Smooth muscle cell of the brain vasculature (primary cell): Measurements from ENCODE around the gene SIN3B.

Experiments
- DNase-seq: peaks from one replicate; pipeline ENCODE4 v3.0.0-alpha.2; 2012; ENCODE audit warnings: low read depth, low spot score

SIN3B gene

DNA sequence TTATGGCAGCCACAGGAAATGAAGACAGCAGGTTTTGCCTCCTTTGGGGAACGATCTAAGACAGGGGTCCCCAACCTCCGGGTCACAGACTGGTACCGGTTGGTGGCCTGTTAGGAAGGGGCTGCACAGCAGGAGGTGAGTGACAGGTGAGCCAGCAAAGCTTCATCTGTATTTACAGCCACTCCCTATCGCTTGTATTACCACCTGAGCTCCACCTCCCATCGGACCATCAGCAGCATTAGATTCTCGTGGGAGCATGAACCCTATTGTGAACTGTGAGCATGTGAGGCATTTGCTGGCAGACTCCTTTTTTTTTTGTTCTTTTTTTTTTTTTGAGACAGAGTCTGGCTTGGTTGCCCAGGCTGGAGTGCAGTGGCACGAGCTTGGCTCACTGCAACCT, 81.8 kb downstream of the SIN3B start:
- DNase-seq = no peak

DNA sequence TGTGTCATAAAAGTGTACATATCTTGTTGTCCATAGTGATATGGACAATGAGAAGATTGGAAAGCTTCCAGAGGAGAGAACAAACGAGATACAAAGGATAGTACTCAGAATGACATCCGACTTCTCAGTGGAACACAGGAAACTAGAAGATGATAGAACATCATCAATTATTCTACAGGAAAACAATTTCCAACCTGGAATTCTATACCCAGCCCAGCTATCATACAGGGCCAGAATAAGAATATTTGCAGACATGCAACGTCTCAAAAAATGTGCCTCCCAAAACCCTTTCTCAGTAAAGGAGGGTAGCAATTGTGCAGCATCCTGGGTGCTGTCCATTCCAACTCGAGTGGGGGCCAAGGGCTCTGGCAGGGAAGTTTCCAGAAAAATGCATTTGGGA, 83.6 kb downstream of the SIN3B start:
- DNase-seq = no peak

DNA sequence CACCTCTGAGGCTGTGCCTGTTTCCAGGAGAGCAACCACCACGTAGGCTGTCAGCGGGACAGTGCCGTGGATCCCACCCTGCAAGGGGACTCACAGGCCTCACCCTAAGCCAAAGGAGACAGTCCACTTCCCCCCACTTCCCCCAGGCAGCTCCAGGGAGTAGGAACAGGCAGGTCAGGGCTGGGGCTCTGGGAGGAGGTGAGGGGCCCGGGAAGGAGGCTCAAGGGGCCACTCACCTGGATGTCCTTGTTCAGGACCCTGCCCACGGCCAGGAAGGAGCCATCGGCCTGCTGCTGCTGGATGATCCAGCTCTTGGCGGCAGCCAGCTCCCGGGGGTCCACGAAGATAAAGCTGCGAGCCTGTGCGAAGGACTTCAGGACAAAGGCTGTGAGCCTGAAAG, 85.2 kb downstream of the SIN3B start:
- no peak for DNase-seq

DNA sequence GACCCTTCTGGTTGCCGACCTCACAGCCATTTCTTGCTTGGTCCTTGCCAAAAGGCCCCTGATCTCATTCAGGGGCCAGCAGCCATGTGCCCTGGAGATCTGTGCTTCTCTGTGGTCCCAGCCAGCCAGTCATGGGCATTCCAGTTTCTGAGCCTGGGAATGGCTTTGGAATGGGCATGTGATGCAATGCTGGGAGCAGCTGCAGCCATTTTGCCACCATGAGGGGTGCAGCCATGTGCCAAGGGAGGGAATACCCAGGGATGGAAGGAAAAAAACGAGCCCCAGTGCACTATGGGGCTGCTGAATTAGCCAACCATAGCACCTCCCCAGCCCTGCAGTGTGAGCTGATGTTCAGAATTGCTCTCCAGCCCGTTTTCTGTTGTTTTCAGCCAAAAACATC, 85.9 kb downstream of the SIN3B start:
- no peak for DNase-seq

DNA sequence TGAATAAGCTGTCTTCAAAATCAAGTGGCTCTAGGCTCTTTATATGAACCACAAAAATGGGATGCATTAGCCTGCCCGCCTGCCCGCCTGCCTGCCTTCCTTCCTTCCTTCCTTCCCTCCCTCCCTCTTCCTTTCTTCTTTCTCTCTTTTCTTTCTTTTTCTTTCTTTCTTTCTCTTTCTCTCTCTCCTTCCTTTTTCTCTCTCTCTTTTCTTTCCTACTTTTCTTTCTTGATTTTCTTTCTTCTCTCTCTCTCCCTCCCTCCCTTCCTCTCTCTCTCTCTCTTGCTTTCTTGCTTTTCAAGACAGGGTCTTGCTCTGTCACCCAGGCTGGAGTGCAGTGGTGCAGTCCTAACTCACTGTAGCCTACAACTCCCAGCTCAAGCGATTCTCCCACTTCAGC, 86.5 kb downstream of the SIN3B start:
- no peak for DNase-seq

DNA sequence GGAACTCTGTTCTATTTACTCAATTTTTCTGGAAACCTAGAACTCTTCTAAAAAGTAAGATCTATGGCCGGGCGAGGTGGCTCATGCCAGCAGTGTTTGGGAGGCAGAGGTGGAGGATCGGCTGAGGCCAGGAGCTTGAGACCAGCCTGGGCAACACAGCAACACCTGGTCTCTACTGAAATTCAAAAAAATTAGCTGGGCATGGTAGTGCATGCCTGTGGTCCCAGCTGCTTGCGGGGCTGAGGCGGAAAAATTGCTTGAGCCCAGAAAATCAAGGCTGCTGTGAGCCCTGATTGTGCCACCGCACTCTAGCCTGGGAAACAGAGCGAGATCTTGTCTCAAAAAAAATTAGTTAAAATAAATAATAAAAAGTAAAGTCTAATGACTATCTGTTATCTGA, 88.2 kb downstream of the SIN3B start:
- DNase-seq = no peak

DNA sequence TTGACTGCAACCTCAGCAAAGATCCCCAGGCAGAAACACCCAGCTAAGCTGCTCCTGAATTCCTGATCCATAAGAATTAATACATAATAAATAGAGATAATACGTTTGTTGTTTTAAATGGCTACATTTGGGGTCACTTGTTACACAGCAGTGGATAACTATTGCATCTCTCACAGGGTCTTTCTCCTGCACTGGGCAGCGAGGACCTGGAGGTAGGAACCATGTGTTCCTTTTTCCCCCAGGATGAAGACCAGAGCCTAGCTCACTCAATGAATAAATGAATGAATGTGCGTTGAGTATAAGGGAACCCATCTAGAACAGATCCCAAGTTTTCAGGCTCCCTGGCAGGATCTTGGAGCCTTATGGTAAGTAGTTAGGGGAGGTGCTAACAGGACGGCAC, 90.3 kb downstream of the SIN3B start:
- DNase-seq = no peak

DNA sequence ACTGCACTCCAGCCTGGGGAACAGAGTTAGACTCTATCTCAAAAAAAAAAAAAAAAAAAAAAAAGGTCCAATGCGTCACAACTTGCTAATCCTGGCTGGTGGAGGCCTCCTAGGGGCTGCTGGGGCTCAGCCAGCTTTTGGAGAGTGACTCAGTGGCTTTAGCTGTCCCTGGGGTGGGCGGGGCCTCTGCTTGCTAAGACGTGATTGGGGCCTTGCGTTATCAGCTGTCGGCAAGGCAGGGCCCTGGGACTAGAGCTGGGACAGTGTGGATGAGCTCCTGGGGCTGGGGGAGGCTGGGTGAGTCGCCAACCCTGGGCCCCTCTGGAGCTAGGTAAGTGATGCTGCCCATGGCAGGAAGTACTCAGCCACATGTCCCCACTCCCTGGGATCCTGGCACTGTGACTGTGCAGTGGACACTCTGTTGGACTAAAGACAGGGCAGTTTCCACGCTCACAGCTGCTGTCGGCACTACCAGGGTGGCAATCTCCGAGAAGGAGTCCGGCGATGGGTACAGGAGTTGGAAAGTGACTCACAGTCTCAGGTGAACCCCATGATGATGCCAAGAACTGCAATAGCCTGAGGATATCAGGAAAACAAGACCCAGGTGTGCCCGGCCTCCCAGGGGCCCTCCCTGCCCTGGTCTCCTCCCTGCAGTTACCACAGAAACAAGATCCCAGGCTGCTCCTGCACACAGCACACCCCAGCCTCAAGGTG, 91.8 kb downstream of the SIN3B start:
- DNase-seq = peak; percentile 39

DNA sequence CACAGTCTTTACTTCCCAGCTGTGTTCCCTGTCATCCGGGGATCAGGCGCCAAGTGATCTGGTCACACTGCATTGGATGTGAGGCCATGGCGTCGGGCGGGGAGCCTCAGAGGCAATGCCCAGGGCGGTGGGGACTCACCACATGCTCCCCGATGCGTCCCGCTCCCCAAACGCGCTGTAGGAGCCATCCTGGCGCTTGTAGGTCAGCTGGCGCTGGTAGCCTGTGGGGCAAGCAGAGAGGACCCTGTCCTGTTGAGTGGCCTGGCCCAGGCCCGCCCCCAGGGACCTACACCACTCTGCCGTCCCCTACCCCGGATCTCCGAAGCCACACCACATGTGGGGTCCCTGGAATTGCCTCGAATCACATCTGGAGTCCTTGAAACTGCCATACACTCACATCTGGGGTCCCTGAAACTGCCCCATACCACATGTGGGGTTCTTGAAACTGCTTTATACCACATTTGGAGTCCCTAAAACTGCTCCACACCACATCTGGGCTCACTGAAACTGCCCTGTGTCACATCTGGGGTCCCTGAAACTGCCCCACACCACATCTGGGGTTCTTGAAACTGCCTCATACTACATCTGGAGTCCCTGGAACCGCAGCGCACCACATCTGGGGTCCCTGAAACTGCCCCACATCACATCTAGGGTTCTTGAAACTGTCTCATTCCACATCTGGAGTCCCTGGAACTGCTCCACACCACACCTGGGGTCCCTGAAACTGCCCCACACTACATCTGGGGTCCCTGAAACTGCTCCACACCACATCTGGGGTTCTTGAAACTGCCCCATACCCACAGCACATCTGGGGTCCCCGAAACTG, 92.8 kb downstream of the SIN3B start:
- no peak for DNase-seq

DNA sequence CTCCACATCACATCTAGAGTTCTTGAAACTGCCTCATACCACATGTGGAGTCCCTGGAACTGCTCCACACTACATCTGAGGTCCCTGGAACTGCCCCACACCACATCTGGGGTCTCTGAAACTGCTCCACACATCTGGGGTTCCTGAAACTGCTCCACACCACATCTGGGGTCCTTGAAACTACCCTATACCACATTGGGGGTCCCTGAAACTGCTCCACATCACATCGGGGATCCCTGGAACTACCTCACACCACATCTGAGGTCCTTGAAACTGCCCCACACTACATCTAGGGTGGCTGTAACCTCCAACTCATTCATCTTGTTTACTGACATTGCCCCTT, 93.4 kb downstream of the SIN3B start:
- no peak for DNase-seq

DNA sequence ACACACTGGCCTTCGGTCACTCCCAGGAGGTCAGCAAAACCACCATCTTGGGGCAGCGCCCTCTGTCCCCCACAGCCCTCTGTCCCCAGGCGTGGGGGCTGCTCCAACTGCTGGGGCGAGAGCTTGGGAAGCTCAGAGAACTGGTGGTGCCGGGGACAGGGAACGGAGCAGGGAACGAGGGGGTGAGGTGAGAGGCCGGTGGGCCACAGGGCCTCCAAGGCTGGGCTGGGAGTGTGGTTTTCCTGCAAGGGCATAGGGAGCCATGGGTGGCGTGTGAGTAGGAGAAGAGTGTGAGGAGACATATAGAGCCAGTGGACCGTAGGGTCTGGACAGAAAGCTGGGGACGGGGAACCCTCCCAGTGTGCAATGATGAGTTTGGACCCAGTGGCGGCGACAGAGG, 93.8 kb downstream of the SIN3B start:
- no peak for DNase-seq

DNA sequence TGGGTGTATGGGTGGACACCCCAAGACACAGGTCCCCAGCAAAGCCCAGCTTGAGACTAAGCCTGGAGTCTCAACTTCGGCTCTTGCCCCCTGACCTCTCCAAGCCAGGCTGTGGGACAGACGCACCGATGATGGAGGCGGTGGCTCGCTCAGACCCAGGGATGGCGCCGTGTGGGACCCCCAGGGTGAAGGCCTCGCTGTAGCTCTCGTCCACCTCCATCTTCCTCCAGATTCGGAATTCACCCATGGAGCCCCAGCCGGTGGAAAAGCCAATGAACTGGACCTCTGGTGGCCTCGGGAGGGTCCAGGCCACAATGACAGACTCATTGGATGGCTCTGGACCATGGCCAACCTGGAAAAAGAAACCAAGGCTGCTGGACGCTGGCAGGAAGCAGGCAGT, 98.7 kb downstream of the SIN3B start:
- DNase-seq = no peak

DNA sequence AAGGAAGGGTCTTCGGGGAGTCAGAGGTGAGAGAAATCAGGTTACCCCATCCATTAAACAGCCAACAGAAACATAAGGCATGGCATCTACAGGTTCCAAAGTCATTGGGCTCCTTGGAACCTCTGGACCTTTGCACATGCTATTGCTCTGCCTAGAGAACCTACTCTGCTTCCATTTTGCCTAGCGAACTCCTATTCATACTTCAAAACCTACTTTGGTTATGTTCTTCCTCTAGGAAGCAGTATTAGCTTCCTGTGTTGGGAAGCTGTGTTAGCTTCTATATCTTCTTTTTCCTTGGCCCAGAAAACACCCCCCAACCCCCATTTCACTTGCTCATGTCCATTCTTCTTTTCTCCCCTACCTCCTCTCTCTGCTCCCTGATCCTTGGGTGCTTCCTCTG, 99.2 kb downstream of the SIN3B start:
- DNase-seq = no peak

DNA sequence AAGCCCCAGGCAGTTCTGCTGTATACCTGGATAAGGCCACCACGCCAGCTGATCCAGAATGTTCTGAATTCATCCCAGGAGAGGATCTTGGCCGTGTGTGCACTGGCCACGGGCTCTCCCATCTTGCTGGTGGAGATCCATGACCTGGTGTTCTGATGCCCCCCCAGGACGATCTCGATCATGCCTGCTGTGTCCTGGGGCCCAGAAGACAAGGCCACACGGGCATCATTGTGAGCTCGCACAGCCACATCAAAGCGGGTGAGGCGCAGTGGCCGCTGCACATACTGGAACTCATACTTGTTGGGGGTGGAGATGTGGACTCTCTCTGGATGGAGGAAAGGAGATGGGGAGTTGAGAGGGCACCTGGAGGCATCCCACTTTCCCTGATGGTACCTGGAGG, 99.7 kb downstream of the SIN3B start:
- DNase-seq = no peak
